SIG-M5 treated with dmso at 0.1 percent for 504 hours (cell line): ENCODE data around the gene LMX1B.

Source experiments
- DNase-seq: peaks from one replicate; lab custom pipeline; 2025; ENCODE audit not compliant: unreplicated experiment; lab: John Stamatoyannopoulos, UW

LMX1B gene

GRCh38 chr9:126604059-126605055 is 9.4 kb upstream of the LMX1B start:
- no peak for DNase-seq

- DNase-seq, result no peak
Observed at GRCh38 chr9:126605792-126606482, 7.8 kb upstream of the LMX1B start.

- DNase-seq, result no peak
Observed at GRCh38 chr9:126606483-126606870, 7.3 kb upstream of the LMX1B start.

GRCh38 chr9:126607086-126607485 is 6.6 kb upstream of the LMX1B start:
- no peak for DNase-seq

- DNase-seq, result no peak
Observed at GRCh38 chr9:126607731-126608130, 6.0 kb upstream of the LMX1B start.

- no peak for DNase-seq
Observed at GRCh38 chr9:126608551-126608950, 5.2 kb upstream of the LMX1B start.

GRCh38 chr9:126609191-126609590 is 4.5 kb upstream of the LMX1B start:
- DNase-seq, result no peak

GRCh38 chr9:126609711-126610388 is 3.9 kb upstream of the LMX1B start:
- no peak for DNase-seq

GRCh38 chr9:126611193-126611591 is 2.5 kb upstream of the LMX1B start:
- DNase-seq, result no peak

GRCh38 chr9:126611592-126612325 is 2.0 kb upstream of the LMX1B start:
- DNase-seq, result peak; percentile 41

- no peak for DNase-seq
Observed at GRCh38 chr9:126612326-126612812, 1.4 kb upstream of the LMX1B start.

GRCh38 chr9:126612813-126613641 is 701 bp upstream of the LMX1B start:
- DNase-seq, result no peak

GRCh38 chr9:126614088-126614454 is 343 bp downstream of the LMX1B start:
- no peak for DNase-seq

- DNase-seq, result no peak
Observed at GRCh38 chr9:126614455-126615244, 922 bp downstream of the LMX1B start.

GRCh38 chr9:126615245-126615790 is 1.6 kb downstream of the LMX1B start:
- no peak for DNase-seq

GRCh38 chr9:126615791-126616447 is 2.2 kb downstream of the LMX1B start:
- DNase-seq, result no peak

GRCh38 chr9:126616521-126616976 is 2.8 kb downstream of the LMX1B start:
- DNase-seq, result no peak
